ENCODE data around the gene SMYD3. TPM values are rescaled to one million over a fixed set of nuclear protein-coding genes. Genes with fewer than 3 reads are reported as not detected.
"Not testable (repeated sequence)": the region's sequence is repeated elsewhere in the genome, so short reads cannot be mapped to it uniquely, and the experiment has no call there.

The SMYD3 gene
- polyA plus RNA-seq, 1 experiment, result 39.9 TPM

- ChIA-PET CTCF (no interaction called here), POLR2A (no interaction called here)
- peaks cover 10% of the 10 kb centered on the region; the same call in 1 of the 2 replicates for H3K9me3 ChIP-seq (ENCODE audit: control insufficient read depth, insufficient read depth, low read length)
- H3K4me3 ChIP-seq (ENCODE audit: low read depth, low read length), result no peak overlapping the region
- no peak for TF ChIP-seq CTCF (IDR thresholded peaks at IDR 0.05; ENCODE audit: low read depth, low read length)
- H3K27ac ChIP-seq (ENCODE audit: low read depth, low read length), result no peak overlapping the region
- DNase-seq (ENCODE audit: low read depth, low spot score), result no peak
- H3K27me3 ChIP-seq (ENCODE audit: control insufficient read depth, insufficient read depth, low read length), result no peaks in the 10 kb centered on the region
Measured at GRCh38 chr1:245948786-245949185, 558.3 kb downstream of the SMYD3 start.

- ChIA-PET POLR2A (no interaction called here), CTCF (interaction anchor here (0.8 kb wide), 1 partner anchor 58 kb away, joined by 3 read pairs; no protein-coding TSS in a partner anchor)
- Histone ChIP-seq H3K4me3 (ENCODE audit: low read depth, low read length) (no peak overlapping the region), H3K27me3 (ENCODE audit: control insufficient read depth, insufficient read depth, low read length) (no peaks in the 10 kb centered on the region), H3K9me3 (ENCODE audit: control insufficient read depth, insufficient read depth, low read length) (peaks cover 10% of the 10 kb centered on the region; the same call in 1 of the 2 replicates), H3K27ac (ENCODE audit: low read depth, low read length) (no peak overlapping the region)
- no peak for TF ChIP-seq CTCF (IDR thresholded peaks at IDR 0.05; ENCODE audit: low read depth, low read length)
- no peak for DNase-seq (ENCODE audit: low read depth, low spot score)
Measured at GRCh38 chr1:245946905-245947304, 560.2 kb downstream of the SMYD3 start.

GRCh38 chr1:245945136-245945535 is 561.9 kb downstream of the SMYD3 start:
- H3K27me3 ChIP-seq (ENCODE audit: control insufficient read depth, insufficient read depth, low read length); DNase-seq (ENCODE audit: low read depth, low spot score); H3K9me3 ChIP-seq (ENCODE audit: control insufficient read depth, insufficient read depth, low read length); H3K4me3 ChIP-seq (ENCODE audit: low read depth, low read length); POLR2A ChIA-PET; CTCF ChIA-PET; H3K27ac ChIP-seq (ENCODE audit: low read depth, low read length): not testable (repeated sequence)

- Histone ChIP-seq H3K27me3 (ENCODE audit: control insufficient read depth, insufficient read depth, low read length) (no peaks in the 10 kb centered on the region), H3K9me3 (ENCODE audit: control insufficient read depth, insufficient read depth, low read length) (no peaks in the 10 kb centered on the region), H3K4me3 (ENCODE audit: low read depth, low read length) (no peak overlapping the region), H3K27ac (ENCODE audit: low read depth, low read length) (no peak overlapping the region)
- DNase-seq (ENCODE audit: low read depth, low spot score), result no peak
- no peak for TF ChIP-seq CTCF (IDR thresholded peaks at IDR 0.05; ENCODE audit: low read depth, low read length)
- ChIA-PET POLR2A (no interaction called here), CTCF (no interaction called here)
Measured at GRCh38 chr1:245942856-245943255, 564.2 kb downstream of the SMYD3 start.

GRCh38 chr1:245941771-245942170 is 565.3 kb downstream of the SMYD3 start:
- DNase-seq (ENCODE audit: low read depth, low spot score); H3K9me3 ChIP-seq (ENCODE audit: control insufficient read depth, insufficient read depth, low read length); H3K27ac ChIP-seq (ENCODE audit: low read depth, low read length); CTCF ChIA-PET; POLR2A ChIA-PET; H3K27me3 ChIP-seq (ENCODE audit: control insufficient read depth, insufficient read depth, low read length); H3K4me3 ChIP-seq (ENCODE audit: low read depth, low read length): not testable (repeated sequence)

GRCh38 chr1:245939756-245940345 is 567.2 kb downstream of the SMYD3 start:
- H3K4me3 ChIP-seq (ENCODE audit: low read depth, low read length), result no peak overlapping the region
- CTCF ChIA-PET, result no interaction called here
- TF ChIP-seq CTCF (IDR thresholded peaks at IDR 0.05; ENCODE audit: low read depth, low read length), result no peak
- H3K9me3 ChIP-seq (ENCODE audit: control insufficient read depth, insufficient read depth, low read length), result no peaks in the 10 kb centered on the region
- H3K27me3 ChIP-seq (ENCODE audit: control insufficient read depth, insufficient read depth, low read length), result no peaks in the 10 kb centered on the region
- no peak overlapping the region for H3K27ac ChIP-seq (ENCODE audit: low read depth, low read length)
- no peak for DNase-seq (ENCODE audit: low read depth, low spot score)
- POLR2A ChIA-PET, result no interaction called here
